Psoas muscle (tissue), 8 donors: ENCODE data around the gene DTNBP1. TPM values are rescaled to one million over a fixed set of nuclear protein-coding genes. Genes with fewer than 3 reads are reported as not detected.
A peak's percentile ranks its signal among the peaks of the same experiment; 100 is the strongest.

Experiments used
- ATAC-seq, 4 donors: fragments of 200-7000 bp; cut with Tn5 transposase; one replicate each; pipeline ENCODE4 v1.9.1; 2020; ENCODE audit warnings: moderate library complexity in 3 of 4, mild to moderate bottlenecking in 2 of 4
- DNase-seq, 2 donors: peaks; one replicate each; pipeline ENCODE4 v3.0.0-alpha.2; 2020
- H3K27ac ChIP-seq: fragments of 200-600 bp; one replicate; pipeline ENCODE4 v1.8.0; 2022
- H3K27me3 ChIP-seq, 3 donors: fragments of 200-600 bp in 1 of 3; one replicate each; pipeline versions ENCODE4 v1.6.1 to v1.8.0; 2013 to 2022; ENCODE audit warnings: low read length in 2 of 3, mild to moderate bottlenecking in 2 of 3, moderate library complexity in 1 of 3; ENCODE audit not compliant: insufficient read depth in 3 of 3
- H3K36me3 ChIP-seq, 2 donors: fragments of 200-600 bp in 1 of 2; one replicate each; pipeline versions ENCODE4 v1.6.1 to v1.8.0; 2013 to 2022; ENCODE audit warnings: low read depth in 1 of 2, mild to moderate bottlenecking in 1 of 2, moderate library complexity in 1 of 2; ENCODE audit not compliant: insufficient read depth in 1 of 2
- H3K4me1 ChIP-seq: fragments of 200-600 bp; one replicate; pipeline ENCODE4 v1.8.0; 2022
- H3K4me3 ChIP-seq: fragments of 200-600 bp; one replicate; pipeline ENCODE4 v1.8.0; 2022; ENCODE audit warnings: mild to moderate bottlenecking
- H3K9me3 ChIP-seq: fragments of 200-600 bp; one replicate; pipeline ENCODE4 v1.8.0; 2022
- WGBS, 3 donors: extraction: QIAGEN DNeasy Blood & Tissue Kit; methylation state at CpG; one replicate each; pipeline versions ENCODE4 v1.1.6 to v1.1.7; 2013; 5-methylcytosine and 5-hydroxymethylcytosine counted together
- intact Hi-C, 2 donors: fragments of 100-400 bp; cut with DNase I; formaldehyde crosslinking; loops; one replicate each; pipeline versions ENCODE4 v1.11.0 to v1.14.2; 2022
- long read RNA-seq, 2 donors: library from polyadenylated mRNA; unstranded; transcript quantifications; one replicate each; pipeline ENCODE4 v2.0.0, GENCODE V29; 2021
- polyA plus RNA-seq, 3 donors: library from polyadenylated mRNA; stranded (reverse); fragments of 200-250 nt; gene quantifications; one replicate each; pipeline ENCODE4 v1.2.3, GENCODE V29; 2013
- total RNA-seq, 4 donors: library from RNA; stranded (reverse); fragmentation: NEBNext Ultra II Directional in 2 of 4; extraction: Animal tissue kit (Norgen Biotek cat#: 25700) in 2 of 4; gene quantifications; one replicate each; pipeline versions ENCODE4 v1.2.1 to v1.2.4, GENCODE V29; 2021 to 2023
- TF ChIP-seq, protein P1 (sequence below): fragments of 200-600 bp; IDR thresholded peaks from one replicate; pipeline ENCODE4 v1.8.0; 2022; ENCODE audit warnings: antibody characterized with exemption
- donor health status: healthy with polysubstance abuse.
- donor health status: DM: no; HTN: no; CAD: no; lungs with moderate emphysema.
- donor health status: Bipolar disorder and iron deficiency.
- donor health status: healthy.
- donor health status: DM: yes; HTN: yes; CAD: no.
- donor health status: DM: no; HTN: no; CAD: no.
- donor health status: DM: no; HTN: no; CAD: no.
- donor health status: DM: yes; HTN: yes; CAD: no.

DTNBP1 gene
- total RNA-seq: 10 to 100 TPM in 3 of 4 donors, 1 to 10 TPM in 1; 8.6 to 16.6 (median 14.4) TPM
- polyA plus RNA-seq: 10 to 100 TPM in 2 of 3 donors, 1 to 10 TPM in 1; 8.0 to 22.0 (median 15.2) TPM
- long read RNA-seq, donor 1, transcript DTNBP1-202 (10 exons, 1,403 nt): major isoform, 5 of 10 reads
- long read RNA-seq, donor 1, partial matches to known transcripts: 0 of 10 reads
- long read RNA-seq, donor 1, other reads (novel, unspliced or antisense): 4 of 10 reads
- long read RNA-seq, donor 2, transcript DTNBP1-202 (10 exons, 1,403 nt): major isoform, 19 of 26 reads
- long read RNA-seq, donor 2, partial matches to known transcripts: 1 of 26 reads
- long read RNA-seq, donor 2, other reads (novel, unspliced or antisense): 3 of 26 reads

DNA sequence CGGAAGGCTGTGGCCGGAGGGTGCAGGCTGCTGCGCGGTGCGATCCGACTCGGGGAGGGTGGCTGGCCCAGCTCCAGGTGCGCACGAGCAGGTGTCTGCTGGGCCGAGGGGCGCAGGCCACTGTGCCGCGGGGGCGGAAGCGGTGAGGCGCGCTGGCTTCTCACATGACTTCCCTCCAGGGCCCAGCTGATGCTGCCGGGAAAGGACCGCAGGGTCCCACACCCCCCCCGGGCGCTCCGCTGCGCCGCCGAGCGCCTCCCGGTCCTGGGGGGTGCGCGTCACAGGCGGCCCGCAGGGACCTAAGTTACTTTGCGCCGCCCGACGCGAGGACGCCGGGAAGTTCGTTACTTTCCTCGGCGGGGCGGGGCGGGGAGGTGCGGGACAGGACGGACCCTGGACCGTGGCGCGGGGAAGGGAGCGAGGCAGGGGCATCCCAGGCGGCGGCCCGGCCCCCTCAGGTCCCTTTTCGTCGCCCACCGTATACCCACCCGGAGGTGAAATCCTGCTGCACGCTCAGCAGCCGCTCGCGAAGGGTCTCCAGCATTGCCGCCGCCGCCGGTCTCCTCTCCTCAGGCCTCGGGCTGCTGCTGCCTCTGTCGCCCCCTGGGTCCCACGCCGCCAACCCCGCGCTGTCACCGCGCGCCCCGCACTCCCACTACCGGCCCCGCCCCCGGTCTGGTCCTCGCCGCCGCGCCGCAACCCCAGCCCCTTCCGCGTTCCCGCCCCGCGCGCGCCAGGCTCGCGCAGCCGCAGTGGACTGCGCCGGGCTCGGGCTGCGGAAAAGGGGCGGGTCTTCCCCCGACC, at the start of gene DTNBP1:
TSS of gene DTNBP1 (minus strand) at position 703 of the 804 bp plus-strand sequence. CDS start at position 544, 159 bp downstream.
- Histone ChIP-seq H3K27ac (peak within 1 kb of the TSS; percentile 96), H3K36me3 (no peaks in the 10 kb centered on the region), H3K4me1 (peaks cover 6% of the 10 kb centered on the region), H3K9me3 (no peaks in the 10 kb centered on the region), H3K27me3 (no peaks in the 10 kb centered on the region), H3K4me3 (peak within 1 kb of the TSS; percentile 98)
- ATAC-seq (peak; percentile 91 to 94 (median 93)), DNase-seq (peak; percentile 86 to 91)
- 0 to 1% (median 0%) methylated on average over 59 to 98 of the region's 98 CpGs for WGBS, 3 donors
- TF ChIP-seq, protein P1, sequence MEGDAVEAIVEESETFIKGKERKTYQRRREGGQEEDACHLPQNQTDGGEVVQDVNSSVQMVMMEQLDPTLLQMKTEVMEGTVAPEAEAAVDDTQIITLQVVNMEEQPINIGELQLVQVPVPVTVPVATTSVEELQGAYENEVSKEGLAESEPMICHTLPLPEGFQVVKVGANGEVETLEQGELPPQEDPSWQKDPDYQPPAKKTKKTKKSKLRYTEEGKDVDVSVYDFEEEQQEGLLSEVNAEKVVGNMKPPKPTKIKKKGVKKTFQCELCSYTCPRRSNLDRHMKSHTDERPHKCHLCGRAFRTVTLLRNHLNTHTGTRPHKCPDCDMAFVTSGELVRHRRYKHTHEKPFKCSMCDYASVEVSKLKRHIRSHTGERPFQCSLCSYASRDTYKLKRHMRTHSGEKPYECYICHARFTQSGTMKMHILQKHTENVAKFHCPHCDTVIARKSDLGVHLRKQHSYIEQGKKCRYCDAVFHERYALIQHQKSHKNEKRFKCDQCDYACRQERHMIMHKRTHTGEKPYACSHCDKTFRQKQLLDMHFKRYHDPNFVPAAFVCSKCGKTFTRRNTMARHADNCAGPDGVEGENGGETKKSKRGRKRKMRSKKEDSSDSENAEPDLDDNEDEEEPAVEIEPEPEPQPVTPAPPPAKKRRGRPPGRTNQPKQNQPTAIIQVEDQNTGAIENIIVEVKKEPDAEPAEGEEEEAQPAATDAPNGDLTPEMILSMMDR: no peak
- intact Hi-C loops: no loop called here

GRCh38 chr6:15709651-15710269, 46.9 kb upstream of the DTNBP1 start:
- no peaks in the 10 kb centered on the region for H3K27me3 ChIP-seq
- no peak overlapping the region for H3K27ac ChIP-seq
- H3K9me3 ChIP-seq: no peaks in the 10 kb centered on the region
- TF ChIP-seq, protein P1: no peak
- ATAC-seq (no peak), DNase-seq (no peak)
- H3K4me1 ChIP-seq: peaks cover 25% of the 10 kb centered on the region
- H3K4me3 ChIP-seq: no peak overlapping the region
- H3K36me3 ChIP-seq: no peaks in the 10 kb centered on the region
- 81 to 95% (median 93%) methylated on average over 2 of the region's 2 CpGs for WGBS, 3 donors
- intact Hi-C loops: no loop called here

DNA sequence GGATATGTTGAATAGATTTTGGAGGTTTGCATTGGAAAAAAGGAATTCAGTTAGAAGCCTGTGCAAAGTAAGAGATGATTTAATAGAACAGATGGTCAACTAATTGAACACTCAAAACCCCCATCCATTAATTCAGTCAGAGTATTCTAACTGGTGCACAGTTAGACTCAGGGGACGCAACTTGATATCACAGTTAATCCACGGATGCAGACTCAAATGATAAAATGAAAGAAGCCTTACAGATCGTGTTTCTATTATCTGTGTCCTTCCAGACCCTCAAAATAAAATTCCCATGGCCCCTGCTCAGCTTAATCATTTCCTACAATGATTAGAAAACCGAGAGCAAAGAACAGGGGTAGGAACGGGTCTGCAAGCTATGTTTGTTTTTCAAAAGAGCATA, 45.4 kb upstream of the DTNBP1 start:
- WGBS, 3 donors: 43 to 53% (median 46%) methylated on average over 5 of the region's 5 CpGs
- H3K4me1 ChIP-seq: peaks cover 9% of the 10 kb centered on the region
- no peaks in the 10 kb centered on the region for H3K27me3 ChIP-seq
- no peak overlapping the region for H3K4me3 ChIP-seq
- no peaks in the 10 kb centered on the region for H3K9me3 ChIP-seq
- TF ChIP-seq, protein P1: no peak
- intact Hi-C loops: no loop called here
- no peak for ATAC-seq
- H3K36me3 ChIP-seq: no peaks in the 10 kb centered on the region
- no peak overlapping the region for H3K27ac ChIP-seq
- no peak for DNase-seq

DNA sequence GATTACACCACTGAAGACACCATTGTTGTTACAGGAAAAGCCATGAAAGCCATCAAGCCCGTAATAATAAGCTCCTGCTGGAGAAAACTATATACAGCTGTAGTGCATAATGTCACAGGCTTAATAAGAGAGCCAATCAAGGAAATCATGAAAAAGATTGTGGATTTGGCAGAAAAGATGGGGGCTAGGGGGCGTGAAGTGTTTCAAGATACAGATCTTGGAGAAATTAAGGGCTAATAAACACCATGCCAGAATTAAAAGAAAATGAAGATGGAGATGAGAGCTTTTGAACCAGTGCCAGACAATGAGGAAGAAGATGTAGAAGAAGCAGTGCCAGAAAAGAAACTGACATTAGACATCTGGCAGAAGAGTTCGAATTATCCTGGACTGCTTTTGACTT, 43.2 kb upstream of the DTNBP1 start:
- no peak overlapping the region for H3K27ac ChIP-seq
- DNase-seq (no peak), ATAC-seq (no peak)
- no peaks in the 10 kb centered on the region for H3K36me3 ChIP-seq
- H3K9me3 ChIP-seq: no peaks in the 10 kb centered on the region
- no peaks in the 10 kb centered on the region for H3K27me3 ChIP-seq
- intact Hi-C loops: no loop called here
- TF ChIP-seq, protein P1: no peak
- WGBS, 3 donors: 36 to 65% (median 45%) methylated on average over 3 of the region's 3 CpGs
- no peaks in the 10 kb centered on the region for H3K4me1 ChIP-seq
- no peak overlapping the region for H3K4me3 ChIP-seq
